Parathyroid adenoma (tissue), 2 donors: ENCODE results near the gene TMEM178B.

ENCODE experiments used
- H2AFZ ChIP-seq: fragments of 300-600 bp; sonication (generic); one replicate; pipeline ENCODE4 v1.7.0; 2017; ENCODE audit warnings: antibody characterized with exemption, mild to moderate bottlenecking
- H3K27ac ChIP-seq: fragments of 300-600 bp; sonication (generic); one replicate; pipeline ENCODE4 v1.7.0; 2017
- H3K27me3 ChIP-seq: fragments of 300-600 bp; sonication (generic); one replicate; pipeline ENCODE4 v1.7.0; 2017; ENCODE audit warnings: low read length; ENCODE audit not compliant: control insufficient read depth, insufficient read depth
- H3K36me3 ChIP-seq: fragments of 300-600 bp; sonication (generic); one replicate; pipeline ENCODE4 v1.7.0; 2017; ENCODE audit warnings: low read length; ENCODE audit not compliant: control insufficient read depth, insufficient read depth
- H3K4me1 ChIP-seq: fragments of 300-600 bp; sonication (generic); one replicate; pipeline ENCODE4 v1.7.0; 2017; ENCODE audit warnings: control low read depth
- H3K4me2 ChIP-seq: fragments of 300-600 bp; sonication (generic); one replicate; pipeline ENCODE4 v1.7.0; 2017; ENCODE audit warnings: low read length
- H3K4me3 ChIP-seq: fragments of 300-600 bp; sonication (generic); one replicate; pipeline ENCODE4 v1.7.0; 2017; ENCODE audit warnings: low read depth, low read length
- H3K79me2 ChIP-seq: fragments of 300-600 bp; sonication (generic); one replicate; pipeline ENCODE4 v1.7.0; 2017; ENCODE audit warnings: control low read depth
- H3K9ac ChIP-seq: fragments of 300-600 bp; sonication (generic); one replicate; pipeline ENCODE4 v1.7.0; 2017; ENCODE audit warnings: mild to moderate bottlenecking
- H3K9me3 ChIP-seq: fragments of 300-600 bp; sonication (generic); one replicate; pipeline ENCODE4 v1.7.0; 2017; ENCODE audit warnings: low read length; ENCODE audit not compliant: control insufficient read depth
- TF ChIP-seq, protein P1 (sequence below): fragments of 300-600 bp; sonication (generic); IDR thresholded peaks from one replicate; pipeline ENCODE4 v1.7.0; 2017; ENCODE audit warnings: antibody characterized with exemption, mild to moderate bottlenecking
- donor health status: primary hyperparathyroidism.

The TMEM178B gene

GRCh38 chr7:141306081-141306480 is 232.2 kb downstream of the TMEM178B start:
- H3K9ac ChIP-seq, result no peak overlapping the region
- no peak overlapping the region for H3K27ac ChIP-seq
- no peaks in the 10 kb centered on the region for H3K9me3 ChIP-seq
- no peaks in the 10 kb centered on the region for H3K4me1 ChIP-seq
- no peak overlapping the region for H2AFZ ChIP-seq
- no peaks in the 10 kb centered on the region for H3K36me3 ChIP-seq
- no peak overlapping the region for H3K4me3 ChIP-seq
- no peak overlapping the region for H3K4me2 ChIP-seq
- peaks cover 23% of the 10 kb centered on the region for H3K79me2 ChIP-seq
- H3K27me3 ChIP-seq, result no peaks in the 10 kb centered on the region
- TF ChIP-seq, protein P1, sequence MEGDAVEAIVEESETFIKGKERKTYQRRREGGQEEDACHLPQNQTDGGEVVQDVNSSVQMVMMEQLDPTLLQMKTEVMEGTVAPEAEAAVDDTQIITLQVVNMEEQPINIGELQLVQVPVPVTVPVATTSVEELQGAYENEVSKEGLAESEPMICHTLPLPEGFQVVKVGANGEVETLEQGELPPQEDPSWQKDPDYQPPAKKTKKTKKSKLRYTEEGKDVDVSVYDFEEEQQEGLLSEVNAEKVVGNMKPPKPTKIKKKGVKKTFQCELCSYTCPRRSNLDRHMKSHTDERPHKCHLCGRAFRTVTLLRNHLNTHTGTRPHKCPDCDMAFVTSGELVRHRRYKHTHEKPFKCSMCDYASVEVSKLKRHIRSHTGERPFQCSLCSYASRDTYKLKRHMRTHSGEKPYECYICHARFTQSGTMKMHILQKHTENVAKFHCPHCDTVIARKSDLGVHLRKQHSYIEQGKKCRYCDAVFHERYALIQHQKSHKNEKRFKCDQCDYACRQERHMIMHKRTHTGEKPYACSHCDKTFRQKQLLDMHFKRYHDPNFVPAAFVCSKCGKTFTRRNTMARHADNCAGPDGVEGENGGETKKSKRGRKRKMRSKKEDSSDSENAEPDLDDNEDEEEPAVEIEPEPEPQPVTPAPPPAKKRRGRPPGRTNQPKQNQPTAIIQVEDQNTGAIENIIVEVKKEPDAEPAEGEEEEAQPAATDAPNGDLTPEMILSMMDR, result no peak

DNA sequence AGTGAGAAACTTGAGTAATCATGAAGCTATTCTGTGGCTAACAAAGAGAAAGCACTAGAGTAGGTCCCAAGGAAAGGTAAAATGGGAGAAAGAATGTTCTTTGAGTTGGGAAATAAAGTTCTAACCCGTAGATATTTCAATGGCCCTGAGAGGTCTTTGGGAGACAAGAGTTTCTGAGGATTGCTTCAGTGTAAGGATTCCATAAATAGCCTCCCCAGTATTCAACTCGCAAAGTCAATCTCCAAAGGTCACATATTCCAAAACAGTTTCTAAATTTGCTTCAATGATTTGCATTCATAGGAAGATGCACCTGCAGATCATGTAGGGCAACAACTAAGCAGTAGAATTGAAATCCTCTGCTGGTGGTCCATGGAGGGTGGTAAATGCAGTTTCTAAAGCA is 238.5 kb downstream of the TMEM178B start:
- H3K36me3 ChIP-seq, result no peaks in the 10 kb centered on the region

GRCh38 chr7:141312828-141313521 is 239.1 kb downstream of the TMEM178B start:
- Histone ChIP-seq H2AFZ (no peak overlapping the region), H3K9me3 (no peaks in the 10 kb centered on the region), H3K4me2 (no peak overlapping the region), H3K27ac (no peak overlapping the region), H3K4me1 (peaks cover 19% of the 10 kb centered on the region), H3K36me3 (no peaks in the 10 kb centered on the region), H3K27me3 (no peaks in the 10 kb centered on the region), H3K4me3 (no peak overlapping the region), H3K79me2 (peaks cover 13% of the 10 kb centered on the region), H3K9ac (no peak overlapping the region)
- TF ChIP-seq, protein P1, result no peak

More for the DNA sequence above, 238.5 kb downstream of the TMEM178B start:
- Histone ChIP-seq H3K9ac (no peak overlapping the region), H3K4me1 (peaks cover 19% of the 10 kb centered on the region), H3K9me3 (no peaks in the 10 kb centered on the region), H3K79me2 (peaks cover 13% of the 10 kb centered on the region), H3K27me3 (no peaks in the 10 kb centered on the region), H3K4me3 (no peak overlapping the region), H2AFZ (no peak overlapping the region), H3K27ac (no peak overlapping the region), H3K4me2 (no peak overlapping the region)
- TF ChIP-seq, protein P1, result no peak

- Histone ChIP-seq H3K9ac (no peak overlapping the region), H3K27me3 (no peaks in the 10 kb centered on the region), H3K9me3 (no peaks in the 10 kb centered on the region), H3K4me1 (peaks cover 19% of the 10 kb centered on the region), H3K4me2 (no peak overlapping the region), H3K27ac (no peak overlapping the region), H3K79me2 (peaks cover 13% of the 10 kb centered on the region), H3K36me3 (no peaks in the 10 kb centered on the region), H2AFZ (no peak overlapping the region), H3K4me3 (no peak overlapping the region)
- TF ChIP-seq, protein P1, result no peak
Measured at GRCh38 chr7:141313896-141314295, 240.0 kb downstream of the TMEM178B start.

- TF ChIP-seq, protein P1, result no peak
- H3K4me1 ChIP-seq, result peaks cover 19% of the 10 kb centered on the region
- no peak overlapping the region for H3K27ac ChIP-seq
- no peak overlapping the region for H3K9ac ChIP-seq
- H3K27me3 ChIP-seq, result no peaks in the 10 kb centered on the region
- no peaks in the 10 kb centered on the region for H3K9me3 ChIP-seq
- no peak overlapping the region for H3K4me3 ChIP-seq
- H3K4me2 ChIP-seq, result no peak overlapping the region
- H2AFZ ChIP-seq, result no peak overlapping the region
- H3K36me3 ChIP-seq, result no peaks in the 10 kb centered on the region
- peaks cover 14% of the 10 kb centered on the region for H3K79me2 ChIP-seq
Measured at GRCh38 chr7:141317033-141317585, 243.2 kb downstream of the TMEM178B start.
